IMR-90 (cell line): ENCODE measurements around the gene ARL4C. TPM values are rescaled to one million over a fixed set of nuclear protein-coding genes. Genes with fewer than 3 reads are reported as not detected.

Source experiments
- ATAC-seq: fragments of 200-7000 bp; cut with Tn5 transposase; 2 replicates; pipeline ENCODE4 v1.9.1; 2020; ENCODE audit warnings: low read depth, mild to moderate bottlenecking, moderate library complexity
- BruUV-seq: library from RNA; stranded (reverse); fragments of 400-500 nt; replicated peaks from 2 replicates; lab custom pipeline; 2021; lab: Mats Ljungman, UMichigan
- CTCF ChIA-PET: fragments of 300-600 bp; formaldehyde crosslinking; extraction: SDS; loops from one replicate; lab custom pipeline; 2021; ENCODE audit warnings: antibody characterized with exemption; lab: Yijun Ruan, JAX
- POLR2A ChIA-PET: fragments of 300-600 bp; sonication (Branson Sonifier 250); formaldehyde crosslinking; loops from one replicate; lab custom pipeline; 2022; ENCODE audit warnings: antibody characterized with exemption; ENCODE audit not compliant: unreplicated experiment; lab: Charles Lee
- DNase-seq: peaks from one replicate; pipeline ENCODE4 v3.0.0; 2013
- H2AFZ ChIP-seq: replicated peaks from 2 replicates; pipeline ENCODE3; 2013; ENCODE audit warnings: low read length, mild to moderate bottlenecking; ENCODE audit not compliant: poor library complexity
- H2AK5ac ChIP-seq: 2 replicates; pipeline ENCODE4 v1.6.1; 2013; ENCODE audit warnings: low read depth, low read length, inconsistent platforms
- H2AK9ac ChIP-seq: replicated peaks from 2 replicates; pipeline ENCODE3; 2013; ENCODE audit warnings: mild to moderate bottlenecking, low read depth, low read length, moderate library complexity; ENCODE audit not compliant: poor library complexity
- H2BK120ac ChIP-seq: 2 replicates; pipeline ENCODE4 v1.6.1; 2013; ENCODE audit warnings: low read depth, low read length, inconsistent platforms
- H2BK15ac ChIP-seq: 3 replicates; pipeline ENCODE4 v1.6.1; 2013; ENCODE audit warnings: low read depth, low read length, inconsistent platforms
- H2BK20ac ChIP-seq: 2 replicates; pipeline ENCODE4 v1.6.1; 2013; ENCODE audit warnings: low read depth, mild to moderate bottlenecking, inconsistent platforms, low read length, moderate library complexity
- H2BK5ac ChIP-seq: 2 replicates; pipeline ENCODE4 v1.6.1; 2013; ENCODE audit warnings: mild to moderate bottlenecking, low read depth, low read length, inconsistent platforms; ENCODE audit not compliant: poor library complexity, severe bottlenecking
- H3K14ac ChIP-seq: replicated peaks from 2 replicates; pipeline ENCODE4 v1.6.1; 2013; ENCODE audit warnings: low read depth, low read length, inconsistent platforms
- H3K18ac ChIP-seq: 2 replicates; pipeline ENCODE4 v1.6.1; 2013; ENCODE audit warnings: low read depth, low read length, control low read depth
- H3K23ac ChIP-seq: 2 replicates; pipeline ENCODE4 v1.6.1; 2013; ENCODE audit warnings: low read depth, low read length, inconsistent platforms
- H3K27ac ChIP-seq: 2 replicates; pipeline ENCODE4 v1.5.1; 2013; ENCODE audit warnings: mild to moderate bottlenecking, control low read depth, low read length; ENCODE audit not compliant: insufficient read depth
- H3K27me3 ChIP-seq: 2 replicates; pipeline ENCODE4 v1.6.1; 2013; ENCODE audit warnings: low read length; ENCODE audit not compliant: control insufficient read depth, insufficient read depth
- H3K36me3 ChIP-seq: 2 replicates; pipeline ENCODE4 v1.6.1; 2013; ENCODE audit warnings: low read length, mixed read lengths; ENCODE audit not compliant: control insufficient read depth, insufficient read depth
- H3K4ac ChIP-seq: 2 replicates; pipeline ENCODE4 v1.6.1; 2013; ENCODE audit warnings: low read depth, low read length, inconsistent platforms
- H3K4me1 ChIP-seq: 2 replicates; pipeline ENCODE4 v1.6.1; 2013; ENCODE audit warnings: low read length, mixed read lengths; ENCODE audit not compliant: control insufficient read depth, insufficient read depth
- H3K4me2 ChIP-seq: 2 replicates; pipeline ENCODE4 v1.6.1; 2013; ENCODE audit warnings: low read depth, mild to moderate bottlenecking, control low read depth, low read length, moderate library complexity
- H3K4me3 ChIP-seq: 2 replicates; pipeline ENCODE4 v1.5.1; 2013; ENCODE audit warnings: low read depth, mild to moderate bottlenecking, control low read depth, low read length, moderate library complexity; ENCODE audit not compliant: insufficient read depth
- H3K56ac ChIP-seq: 2 replicates; pipeline ENCODE4 v1.6.1; 2013; ENCODE audit warnings: low read length, inconsistent platforms; ENCODE audit not compliant: insufficient read depth; ENCODE audit errors: extremely low read depth
- H3K79me1 ChIP-seq, 2 experiments: 2 replicates each; pipeline ENCODE4 v1.6.1; 2013; ENCODE audit warnings: low read length in 2 of 2, inconsistent platforms in 1 of 2, low read depth in 1 of 2
- H3K9ac ChIP-seq: 2 replicates; pipeline ENCODE4 v1.6.1; 2013; ENCODE audit warnings: low read depth, low read length, control low read depth
- H3K9me1 ChIP-seq: 2 replicates; pipeline ENCODE4 v1.6.1; 2013; ENCODE audit warnings: low read length, inconsistent platforms; ENCODE audit not compliant: insufficient read depth
- H3K9me3 ChIP-seq: 2 replicates; pipeline ENCODE4 v1.6.1; 2013; ENCODE audit warnings: low read length; ENCODE audit not compliant: control insufficient read depth, insufficient read depth
- H4K20me1 ChIP-seq: 2 replicates; pipeline ENCODE4 v1.6.1; 2013; ENCODE audit warnings: low read length, inconsistent platforms; ENCODE audit not compliant: insufficient read depth
- H4K5ac ChIP-seq: 2 replicates; pipeline ENCODE4 v1.6.1; 2013; ENCODE audit warnings: mild to moderate bottlenecking, low read depth, low read length, control low read depth
- H4K8ac ChIP-seq, 2 experiments: 2 replicates each; pipeline ENCODE4 v1.6.1; 2013; ENCODE audit warnings: low read depth in 2 of 2, low read length in 2 of 2, control low read depth in 1 of 2, inconsistent platforms in 1 of 2
- H4K91ac ChIP-seq: 2 replicates; pipeline ENCODE4 v1.6.1; 2013; ENCODE audit warnings: low read depth, low read length, inconsistent platforms; ENCODE audit not compliant: insufficient read depth
- MAFK ChIP-seq: IDR thresholded peaks from 2 replicates; pipeline ENCODE4 v1.6.1; 2012; ENCODE audit warnings: low read depth, low read length, improper control_type of control experiment
- WGBS, 2 experiments: methylation state at CpG; one replicate each; pipeline versions ENCODE4 v1.1.5 to v1.1.7; 2013; ENCODE audit warnings: missing lambda C conversion rate in 2 of 2; ENCODE audit not compliant: insufficient read length in 1 of 2; ENCODE audit errors: extremely low coverage in 2 of 2; 5-methylcytosine and 5-hydroxymethylcytosine counted together
- dilution Hi-C: fragments of 300-500 bp; cut with HindIII; formaldehyde crosslinking; loops from one replicate; pipeline ENCODE4 v1.14.3; 2018; ENCODE audit warnings: low sequenced_read_pairs; ENCODE audit not compliant: unreplicated experiment
- in situ Hi-C: fragments of 300-500 bp; cut with MboI; formaldehyde crosslinking; loops from 3 replicates; pipeline ENCODE4 v1.14.3; 2019; ENCODE audit warnings: low sequenced_read_pairs, inconsistent platforms, mixed read lengths
- intact Hi-C: fragments of 100-400 bp; cut with micrococcal nuclease; formaldehyde crosslinking; loops from 2 replicates; pipeline ENCODE4 v1.10.0; 2022
- polyA plus RNA-seq, 3 experiments: library from polyadenylated mRNA; depleted of rRNA; stranded (reverse); fragments of >200 nt; gene quantifications; 2 replicates each; pipeline ENCODE4 v1.2.3, GENCODE V29; 2012; ENCODE audit warnings: low replicate concordance in 1 of 3
- total RNA-seq: library from RNA; depleted of rRNA; stranded (reverse); fragments of >200 nt; gene quantifications from 2 replicates; pipeline ENCODE4 v1.2.3, GENCODE V29; 2012
- TF ChIP-seq, protein P1 (sequence below): fragments of 150-350 bp; IDR thresholded peaks from 2 replicates; pipeline ENCODE4 v1.6.1; 2017; ENCODE audit warnings: mild to moderate bottlenecking, antibody characterized with exemption, low read length, low read depth

Gene ARL4C
- total and polyA plus RNA-seq, 2 of the 4 experiments (the other 2 are of a cell fraction), result 7.7 to 8.2 TPM

DNA sequence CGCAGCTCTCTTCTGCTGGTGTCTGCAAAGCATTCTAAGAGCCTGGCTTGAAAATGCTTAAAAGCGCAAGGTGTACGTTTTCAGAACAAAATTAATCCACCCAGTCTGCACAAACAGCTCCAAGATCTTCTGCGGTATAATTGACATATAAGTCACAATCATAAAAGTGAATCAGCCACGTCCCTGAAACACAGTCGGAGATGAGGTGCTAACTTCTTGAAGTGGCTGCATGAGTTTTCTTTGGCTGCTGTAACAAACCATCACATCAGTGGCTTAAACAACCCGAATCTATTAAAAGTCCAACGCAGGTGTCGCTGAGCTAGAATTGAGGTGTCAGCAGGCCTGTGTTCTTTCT is 32.6 kb downstream of the ARL4C start:
- intact Hi-C loops (no loop called here), dilution Hi-C loops (no loop called here), in situ Hi-C loops (no loop called here)
- Histone ChIP-seq H2AFZ (no peak overlapping the region), H3K9ac (no peak overlapping the region), H4K20me1 (no peaks in the 10 kb centered on the region), H3K36me3 (no peaks in the 10 kb centered on the region), H2AK5ac (no peak overlapping the region), H3K27me3 (no peaks in the 10 kb centered on the region), H2AK9ac (no peak overlapping the region), H4K5ac (no peak overlapping the region), H2BK20ac (no peak overlapping the region), H3K4me2 (no peak overlapping the region), H3K9me3 (peaks cover 10% of the 10 kb centered on the region), H3K4me3 (no peak overlapping the region), H2BK15ac (no peak overlapping the region), H2BK120ac (no peak overlapping the region), H3K23ac (no peak overlapping the region), H3K79me1 (no peaks in the 10 kb centered on the region), H3K14ac (no peak overlapping the region), H3K27ac (no peak overlapping the region), H3K18ac (no peak overlapping the region), H3K4ac (no peak overlapping the region), H3K4me1 (0 out of 2 replicates have a peak, but pooled peaks cover 3% of the 10 kb centered on the region), H3K56ac (no peak overlapping the region), H3K9me1 (no peaks in the 10 kb centered on the region), H4K8ac (no peak overlapping the region), H2BK5ac (no peak overlapping the region), H4K91ac (no peak overlapping the region)
- ATAC-seq, result no peak
- ChIA-PET CTCF (no interaction called here), POLR2A (no interaction called here)
- peak; percentile 17; the same call in 1 of the 2 replicates for TF ChIP-seq MAFK
- TF ChIP-seq, protein P1, sequence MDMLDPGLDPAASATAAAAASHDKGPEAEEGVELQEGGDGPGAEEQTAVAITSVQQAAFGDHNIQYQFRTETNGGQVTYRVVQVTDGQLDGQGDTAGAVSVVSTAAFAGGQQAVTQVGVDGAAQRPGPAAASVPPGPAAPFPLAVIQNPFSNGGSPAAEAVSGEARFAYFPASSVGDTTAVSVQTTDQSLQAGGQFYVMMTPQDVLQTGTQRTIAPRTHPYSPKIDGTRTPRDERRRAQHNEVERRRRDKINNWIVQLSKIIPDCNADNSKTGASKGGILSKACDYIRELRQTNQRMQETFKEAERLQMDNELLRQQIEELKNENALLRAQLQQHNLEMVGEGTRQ, result no peak
- BruUV-seq, result no TSS peak
- WGBS, 2 experiments, result 94% methylated on average over 3 of the region's 9 CpGs; no CpG with 5 or more reads in 1 of the 2 experiments
- no peak for DNase-seq
